GM23248 (cell line): ENCODE data around the gene WBP2. TPM values are rescaled to one million over a fixed set of nuclear protein-coding genes. Genes with fewer than 3 reads are reported as not detected.

ENCODE experiments used
- DNase-seq: peaks from one replicate; pipeline ENCODE4 v3.0.0-alpha.2; 2015
- H2AFZ ChIP-seq: fragments of 200-600 bp; sonication (generic); 2 replicates; pipeline ENCODE4 v1.6.1; 2016; ENCODE audit warnings: antibody characterized with exemption
- H3F3A ChIP-seq: fragments of 200-600 bp; sonication (generic); 2 replicates; pipeline ENCODE4 v1.6.1; 2016; ENCODE audit warnings: mild to moderate bottlenecking, antibody characterized with exemption, mixed run types; ENCODE audit not compliant: insufficient read depth
- H3K27ac ChIP-seq: fragments of 200-600 bp; sonication (generic); 2 replicates; pipeline ENCODE4 v1.5.1; 2016; ENCODE audit warnings: mild to moderate bottlenecking
- H3K27me3 ChIP-seq: fragments of 200-600 bp; sonication (generic); replicated peaks from 2 replicates; pipeline ENCODE4 v1.6.1; 2016; ENCODE audit warnings: mild to moderate bottlenecking; ENCODE audit not compliant: insufficient read depth
- H3K36me3 ChIP-seq: fragments of 200-600 bp; sonication (generic); 2 replicates; pipeline ENCODE4 v1.6.1; 2016; ENCODE audit warnings: low read depth, mild to moderate bottlenecking
- H3K4me1 ChIP-seq: fragments of 200-600 bp; sonication (generic); 2 replicates; pipeline ENCODE4 v1.6.1; 2016; ENCODE audit warnings: mild to moderate bottlenecking; ENCODE audit not compliant: insufficient read depth
- H3K4me2 ChIP-seq: fragments of 200-600 bp; sonication (generic); one replicate; pipeline ENCODE4 v1.6.1; 2016; ENCODE audit warnings: mild to moderate bottlenecking; ENCODE audit not compliant: unreplicated experiment
- H3K4me3 ChIP-seq: fragments of 200-600 bp; sonication (generic); 2 replicates; pipeline ENCODE4 v1.5.1; 2016; ENCODE audit warnings: mild to moderate bottlenecking
- H3K79me2 ChIP-seq: fragments of 200-600 bp; sonication (generic); 2 replicates; pipeline ENCODE4 v1.6.1; 2016; ENCODE audit warnings: mild to moderate bottlenecking; ENCODE audit not compliant: insufficient read depth
- H3K9ac ChIP-seq: fragments of 200-600 bp; sonication (generic); 2 replicates; pipeline ENCODE4 v1.6.1; 2016; ENCODE audit warnings: mild to moderate bottlenecking
- H3K9me2 ChIP-seq: fragments of 200-600 bp; sonication (generic); 2 replicates; pipeline ENCODE4 v1.6.1; 2016; ENCODE audit warnings: mixed run types, mild to moderate bottlenecking, moderate library complexity; ENCODE audit not compliant: insufficient read depth
- H3K9me3 ChIP-seq: fragments of 200-600 bp; sonication (generic); one replicate; pipeline ENCODE4 v1.6.1; 2017; ENCODE audit warnings: low read depth
- H4K20me1 ChIP-seq: fragments of 200-600 bp; sonication (generic); 2 replicates; pipeline ENCODE4 v1.6.0; 2016; ENCODE audit not compliant: insufficient read depth
- EZH2 ChIP-seq: fragments of 200-600 bp; sonication (generic); IDR thresholded peaks from 2 replicates; pipeline ENCODE4 v1.6.1; 2018; ENCODE audit warnings: antibody characterized with exemption, mild to moderate bottlenecking; ENCODE audit not compliant: insufficient read depth, poor library complexity, severe bottlenecking
- EZH2phosphoT487 ChIP-seq: fragments of 200-600 bp; sonication (generic); IDR thresholded peaks from 2 replicates; pipeline ENCODE4 v1.6.1; 2018; ENCODE audit warnings: antibody characterized with exemption, moderate library complexity, mild to moderate bottlenecking, low read depth; ENCODE audit not compliant: insufficient read depth
- whole genome bisulfite sequencing, 2 experiments: methylation state at CpG; one replicate each; pipeline ENCODE4 v1.1.6; 2015 to 2017; ENCODE audit warnings: low lambda C conversion rate in 2 of 2, low coverage in 1 of 2; ENCODE audit errors: missing lambda C conversion rate in 2 of 2; 5-methylcytosine and 5-hydroxymethylcytosine counted together
- in situ Hi-C: fragments of 300-500 bp; cut with MboI; formaldehyde crosslinking; loops from 2 replicates; pipeline ENCODE4 v1.15.0; 2020
- polyA plus RNA-seq: library from polyadenylated mRNA; unstranded; fragments of >200 nt; fragmentation: Nextera tagmentation; extraction: Ambion mirVana; gene quantifications from 2 replicates; pipeline ENCODE4 v1.2.1, GENCODE V29; 2016
- total RNA-seq: library from RNA; depleted of rRNA; stranded (reverse); fragments of >200 nt; shearing (Covaris generic); gene quantifications from 2 replicates; pipeline ENCODE4 v1.2.3, GENCODE V29; 2014; rRNA removed

Gene WBP2
- total and polyA plus RNA-seq, 2 experiments from 2014 or later = 17.4 to 59.4 TPM

DNA sequence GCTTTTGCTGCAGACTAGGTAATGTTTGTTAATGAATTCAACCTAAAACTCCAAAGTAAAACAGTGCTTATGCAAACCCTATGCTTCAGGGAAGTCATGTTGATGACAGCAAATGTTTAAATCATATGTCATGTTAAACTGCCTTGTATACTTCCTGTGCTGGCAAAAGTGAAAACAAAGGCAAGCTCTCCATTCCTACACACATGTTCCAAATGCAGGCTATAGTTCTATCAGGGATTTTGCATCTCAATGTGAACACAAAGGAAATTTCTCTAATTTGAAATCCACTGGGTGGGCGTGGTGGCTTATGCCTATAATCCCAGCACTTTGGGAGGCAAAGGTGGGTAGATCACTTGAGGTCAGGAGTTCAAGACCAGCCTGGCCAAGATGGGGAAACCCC lies 51.3 kb downstream of the WBP2 start:
- 91% methylated on average over 1 of the region's 1 CpG for WGBS, 2 experiments
- Histone ChIP-seq H4K20me1 (no peaks in the 10 kb centered on the region), H3K4me1 (peaks cover 7% of the 10 kb centered on the region), H3K27ac (no peak overlapping the region), H2AFZ (no peak overlapping the region), H3K9ac (no peak overlapping the region), H3K4me2 (no peak overlapping the region), H3K4me3 (no peak overlapping the region), H3K79me2 (peaks cover 44% of the 10 kb centered on the region), H3K36me3 (0 out of 2 replicates have a peak, but pooled peaks cover 3% of the 10 kb centered on the region), H3K9me2 (no peaks in the 10 kb centered on the region), H3K27me3 (no peaks in the 10 kb centered on the region), H3F3A (peaks cover 13% of the 10 kb centered on the region), H3K9me3 (no peaks in the 10 kb centered on the region)
- in situ Hi-C loops = no loop called here
- TF ChIP-seq EZH2phosphoT487 = no peak
- no peak for TF ChIP-seq EZH2
- DNase-seq = no peak

DNA sequence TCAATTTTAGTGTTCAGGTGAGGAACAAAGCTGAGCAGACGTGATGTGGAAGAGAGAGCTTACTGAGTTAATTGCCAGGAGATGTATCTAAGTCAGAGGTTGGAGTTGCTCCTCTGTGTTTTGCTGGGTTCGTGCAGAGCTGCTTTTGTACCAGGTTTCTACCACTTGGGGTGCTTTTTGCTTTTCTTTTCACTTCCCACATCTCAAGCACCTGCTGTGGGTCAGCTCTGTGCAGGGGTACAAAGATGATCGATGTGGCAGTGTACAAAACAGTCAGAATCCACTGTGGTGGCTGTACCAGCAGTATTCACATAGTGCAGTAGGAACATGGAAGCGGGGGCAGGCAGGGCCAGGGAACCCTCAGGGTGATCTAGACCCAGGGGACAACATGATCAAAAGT lies 55.7 kb downstream of the WBP2 start:
- H3K36me3 ChIP-seq = 0 out of 2 replicates have a peak, but pooled peaks cover 10% of the 10 kb centered on the region
- no peaks in the 10 kb centered on the region; the same call in 1 of the 2 replicates for H3F3A ChIP-seq
- H4K20me1 ChIP-seq = no peaks in the 10 kb centered on the region
- H3K9me2 ChIP-seq = no peaks in the 10 kb centered on the region
- H3K4me3 ChIP-seq = no peak overlapping the region
- no peak for DNase-seq
- H3K4me2 ChIP-seq = no peak overlapping the region
- H2AFZ ChIP-seq = no peak overlapping the region
- H3K79me2 ChIP-seq = peaks cover 66% of the 10 kb centered on the region
- 80 to 87% methylated on average over 4 of the region's 4 CpGs for whole genome bisulfite sequencing, 2 experiments
- no peak overlapping the region for H3K9ac ChIP-seq
- no peak for TF ChIP-seq EZH2phosphoT487
- TF ChIP-seq EZH2 = no peak
- H3K4me1 ChIP-seq = no peaks in the 10 kb centered on the region
- H3K9me3 ChIP-seq = no peaks in the 10 kb centered on the region
- H3K27ac ChIP-seq = no peak overlapping the region
- in situ Hi-C loops = no loop called here
- no peaks in the 10 kb centered on the region for H3K27me3 ChIP-seq

DNA sequence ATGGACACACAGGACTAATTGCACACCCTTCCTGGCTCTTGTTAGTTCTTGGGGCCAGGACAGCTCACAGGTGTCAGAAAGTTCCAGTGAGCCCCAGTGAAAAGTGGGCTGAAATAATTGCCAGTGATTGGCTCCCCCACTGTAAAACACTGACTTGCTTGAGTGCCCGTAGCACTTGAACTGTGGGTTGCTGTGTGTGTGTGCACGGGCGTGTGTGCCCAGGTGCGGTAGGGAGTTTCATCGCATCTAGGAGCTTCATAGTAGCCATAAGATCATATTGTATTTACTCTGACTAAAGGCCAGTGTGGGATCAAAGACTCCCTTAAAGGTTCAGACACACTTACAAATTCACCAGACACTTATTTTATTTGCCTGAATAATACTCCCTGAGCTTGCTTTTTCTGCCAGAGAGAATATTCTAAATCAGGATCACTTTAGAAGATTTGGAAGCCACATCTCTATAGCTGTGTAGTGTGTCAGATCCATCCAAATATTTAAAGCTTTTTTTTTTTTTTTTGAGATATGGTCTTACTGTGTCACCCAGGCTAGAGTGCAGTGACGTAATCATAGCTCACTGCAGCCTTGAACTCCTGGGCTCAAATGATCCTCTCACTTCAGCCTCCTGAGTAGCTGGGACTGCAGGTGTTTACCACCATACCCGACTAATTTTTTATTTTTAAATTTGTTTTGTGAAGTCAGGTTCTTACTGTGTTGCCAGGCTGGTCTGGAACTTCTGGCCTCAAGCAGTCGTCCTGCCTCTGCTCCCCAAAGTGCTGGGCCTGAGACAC lies 59.1 kb downstream of the WBP2 start:
- Histone ChIP-seq H3K36me3 (0 out of 2 replicates have a peak, but pooled peaks cover 10% of the 10 kb centered on the region), H3K27ac (no peak overlapping the region)
- WGBS, 2 experiments = 74 to 80% methylated on average over 8 of the region's 8 CpGs

More for the DNA sequence above, 59.1 kb downstream of the WBP2 start:
- H3K4me2 ChIP-seq = no peak overlapping the region
- no peak overlapping the region for H3K4me3 ChIP-seq
- H3K9ac ChIP-seq = no peak overlapping the region
- no peak overlapping the region for H2AFZ ChIP-seq
- in situ Hi-C loops = no loop called here
- H3K9me3 ChIP-seq = no peaks in the 10 kb centered on the region
- TF ChIP-seq EZH2phosphoT487 = no peak
- no peak for TF ChIP-seq EZH2
- DNase-seq = no peak
- H3K4me1 ChIP-seq = peaks cover 10% of the 10 kb centered on the region; the same call in 1 of the 2 replicates
- H4K20me1 ChIP-seq = no peaks in the 10 kb centered on the region
- no peaks in the 10 kb centered on the region for H3K27me3 ChIP-seq
- no peaks in the 10 kb centered on the region for H3F3A ChIP-seq
- H3K79me2 ChIP-seq = peaks cover 78% of the 10 kb centered on the region
- H3K9me2 ChIP-seq = no peaks in the 10 kb centered on the region

Other genes with a start within 250 kb of the WBP2 start
- not detected in 2 replicates for gene SMIM5, start 221.9 kb downstream of the WBP2 start, total RNA-seq
- gene SMIM5, start 221.9 kb downstream of the WBP2 start, polyA plus RNA-seq = 0.08 and 0.16 TPM in 2 replicates
- gene RECQL5, start 188.2 kb downstream of the WBP2 start, total RNA-seq = 12.8 and 21.4 TPM in 2 replicates
- gene RECQL5, start 188.2 kb downstream of the WBP2 start, polyA plus RNA-seq = 14.3 and 20.9 TPM in 2 replicates
- 60.8 and 93.7 TPM in 2 replicates for gene SAP30BP, start 188.0 kb downstream of the WBP2 start, total RNA-seq
- gene SAP30BP, start 188.0 kb downstream of the WBP2 start, polyA plus RNA-seq = 93.1 and 99.1 TPM in 2 replicates
- under 0.01 TPM in 1 of 2 replicates, not detected in the other for gene ITGB4, start 133.9 kb downstream of the WBP2 start, total RNA-seq
- 1.1 and 1.5 TPM in 2 replicates for gene ITGB4, start 133.9 kb downstream of the WBP2 start, polyA plus RNA-seq
- 16.6 and 40.6 TPM in 2 replicates for gene GALK1, start 90.1 kb downstream of the WBP2 start, total RNA-seq
- gene GALK1, start 90.1 kb downstream of the WBP2 start, polyA plus RNA-seq = 46.5 and 47.3 TPM in 2 replicates
- 11.5 and 20.2 TPM in 2 replicates for gene UNK, start 70.5 kb downstream of the WBP2 start, total RNA-seq
- 12.4 and 13.3 TPM in 2 replicates for gene UNK, start 70.5 kb downstream of the WBP2 start, polyA plus RNA-seq
- gene UNC13D, start 10.9 kb downstream of the WBP2 start, total RNA-seq = under 0.01 and 0.65 TPM in 2 replicates
- 0.06 TPM in 1 of 2 replicates, not detected in the other for gene UNC13D, start 10.9 kb downstream of the WBP2 start, polyA plus RNA-seq
- 1.4 and 2.4 TPM in 2 replicates for gene TRIM47, start 23.2 kb upstream of the WBP2 start, total RNA-seq
- gene TRIM47, start 23.2 kb upstream of the WBP2 start, polyA plus RNA-seq = 1.2 and 2.0 TPM in 2 replicates
- 24.2 and 25.7 TPM in 2 replicates for gene TRIM65, start 41.6 kb upstream of the WBP2 start, total RNA-seq
- 9.9 and 10.2 TPM in 2 replicates for gene TRIM65, start 41.6 kb upstream of the WBP2 start, polyA plus RNA-seq
- 18.8 and 36.9 TPM in 2 replicates for gene MRPL38, start 49.5 kb upstream of the WBP2 start, total RNA-seq
- 51.9 and 58.4 TPM in 2 replicates for gene MRPL38, start 49.5 kb upstream of the WBP2 start, polyA plus RNA-seq
- 8.3 and 16.6 TPM in 2 replicates for gene FBF1, start 85.7 kb upstream of the WBP2 start, total RNA-seq
- gene FBF1, start 85.7 kb upstream of the WBP2 start, polyA plus RNA-seq = 4.3 TPM in 2 replicates
- gene ACOX1, start 123.8 kb upstream of the WBP2 start, total RNA-seq = 27.6 and 36.3 TPM in 2 replicates
- 17.4 and 20.5 TPM in 2 replicates for gene ACOX1, start 123.8 kb upstream of the WBP2 start, polyA plus RNA-seq
- 18.2 and 19.5 TPM in 2 replicates for gene TEN1, start 123.9 kb upstream of the WBP2 start, total RNA-seq
- gene TEN1, start 123.9 kb upstream of the WBP2 start, polyA plus RNA-seq = 21.2 and 23.1 TPM in 2 replicates
- gene CDK3, start 145.5 kb upstream of the WBP2 start, total RNA-seq = 0.43 and 1.5 TPM in 2 replicates
- gene CDK3, start 145.5 kb upstream of the WBP2 start, polyA plus RNA-seq = 1.9 and 2.0 TPM in 2 replicates
- not detected in 2 replicates for gene EVPL, start 172.0 kb upstream of the WBP2 start, total RNA-seq
- gene EVPL, start 172.0 kb upstream of the WBP2 start, polyA plus RNA-seq = not detected in 2 replicates
- gene SRP68, start 217.2 kb upstream of the WBP2 start, total RNA-seq = 28.8 and 38.2 TPM in 2 replicates
- 69.8 and 76.5 TPM in 2 replicates for gene SRP68, start 217.2 kb upstream of the WBP2 start, polyA plus RNA-seq
- gene GALR2, start 219.4 kb upstream of the WBP2 start, total RNA-seq = not detected in 2 replicates
- 0.18 TPM in 1 of 2 replicates, not detected in the other for gene GALR2, start 219.4 kb upstream of the WBP2 start, polyA plus RNA-seq
- gene ZACN, start 223.8 kb upstream of the WBP2 start, total RNA-seq = 0.51 TPM in 1 of 2 replicates, not detected in the other
- gene ZACN, start 223.8 kb upstream of the WBP2 start, polyA plus RNA-seq = 0.85 and 1.9 TPM in 2 replicates
- 88.0 and 101 TPM in 2 replicates for gene EXOC7, start 248.5 kb upstream of the WBP2 start, total RNA-seq
- 98.6 and 101 TPM in 2 replicates for gene EXOC7, start 248.5 kb upstream of the WBP2 start, polyA plus RNA-seq